Stimulated activated CD4-positive, alpha-beta T cell treated with anti-CD3 and anti-CD28 coated beads, Interleukin-12 subunit alpha, Interleukin-12 subunit beta, amount 100 ng/mL, for 48 hours (primary cell): Measurements from ENCODE around the gene CDH11.

Source experiments
- DNase-seq, 3 donors: peaks; one replicate each; pipeline ENCODE4 v3.0.0-alpha.2; 2020; ENCODE audit warnings: low read depth in 2 of 3, low spot score in 1 of 3

Gene CDH11

DNA sequence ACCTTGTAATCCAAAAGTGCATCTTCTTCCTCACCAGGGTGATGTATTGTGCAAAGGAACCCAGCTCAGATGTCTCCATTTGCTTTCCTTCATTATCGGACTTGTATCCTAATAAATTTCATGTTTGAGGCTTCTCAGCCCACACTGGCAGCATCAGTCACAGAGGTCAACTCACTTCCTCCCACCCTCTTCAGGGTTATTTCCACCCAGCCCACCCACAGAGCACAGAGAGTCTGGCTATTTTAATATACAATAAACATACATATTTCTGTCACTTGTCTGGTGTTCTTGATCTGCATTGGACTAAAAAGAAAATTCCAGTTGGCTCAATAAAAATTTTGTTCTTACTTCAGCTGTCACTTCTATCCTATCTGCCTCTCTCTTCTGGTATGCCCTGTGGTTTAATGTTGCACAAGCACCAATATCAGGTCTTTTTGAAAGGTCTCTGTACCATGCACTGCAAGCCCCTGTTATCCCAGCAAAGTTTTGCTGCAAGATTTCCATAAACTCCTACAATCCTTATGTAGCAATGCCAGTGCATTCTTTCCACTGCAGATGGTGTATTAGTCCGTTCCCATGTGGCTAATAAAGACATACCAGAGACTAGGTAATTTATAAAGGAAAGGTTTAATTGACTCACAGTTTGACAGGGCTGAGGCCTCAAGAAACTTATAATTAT, 201.8 kb downstream of the CDH11 start:
- no peak for DNase-seq

DNA sequence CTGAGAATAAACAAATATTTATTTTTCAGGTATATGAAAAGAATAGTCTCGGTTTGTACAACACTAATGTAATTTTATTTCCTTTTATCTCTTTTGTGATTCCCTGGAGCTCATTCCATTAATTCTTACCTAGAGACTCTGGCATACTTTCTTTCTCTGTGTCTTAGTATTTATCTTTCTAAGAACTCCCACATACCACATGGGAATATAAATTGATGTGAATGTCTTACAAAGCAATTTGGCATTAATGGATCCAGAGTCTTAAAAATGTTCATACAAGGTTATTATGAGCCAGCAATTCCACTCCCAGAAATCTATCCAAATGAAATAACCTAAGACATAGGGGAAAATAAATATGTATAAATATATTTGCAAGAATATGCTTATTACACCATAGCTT, 202.7 kb downstream of the CDH11 start:
- DNase-seq = no peak

DNA sequence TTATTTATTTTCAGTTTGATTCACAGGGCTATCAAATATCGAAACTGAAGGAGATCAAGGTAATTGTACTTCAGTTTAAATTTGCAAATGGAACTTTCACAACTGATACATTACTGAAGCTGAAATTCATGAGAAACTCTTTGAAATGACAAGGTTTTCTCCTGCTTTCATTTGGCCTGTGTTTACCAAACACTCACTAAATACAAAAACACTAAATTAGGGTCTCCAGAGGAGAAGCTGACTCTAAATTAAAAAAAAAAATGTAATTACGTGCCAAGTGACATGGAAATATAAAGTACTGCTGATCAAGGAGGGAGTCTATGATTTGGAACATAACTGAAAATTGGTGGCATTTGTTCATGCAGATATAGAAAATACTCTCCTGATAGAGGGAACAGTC, 205.8 kb downstream of the CDH11 start:
- no peak for DNase-seq

DNA sequence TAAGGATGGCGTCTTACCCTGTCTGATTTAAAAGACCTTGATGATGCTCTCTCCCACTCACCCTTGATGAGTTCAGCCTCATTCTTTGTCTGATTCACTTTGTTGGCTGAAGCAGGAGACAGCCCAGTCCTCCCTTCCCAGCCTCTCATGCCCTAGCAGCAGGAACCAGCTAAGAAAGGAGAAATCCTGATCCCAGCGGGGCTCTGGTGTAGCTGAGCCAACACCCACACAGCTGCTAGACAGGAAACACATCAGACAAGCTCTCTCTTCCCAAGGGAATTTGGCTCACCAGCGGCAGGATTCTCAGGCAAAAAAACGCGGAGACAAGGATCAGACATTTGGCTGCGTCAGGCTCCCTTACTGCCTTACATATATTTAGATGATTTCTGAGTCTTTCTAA, 211.5 kb downstream of the CDH11 start:
- no peak for DNase-seq

DNA sequence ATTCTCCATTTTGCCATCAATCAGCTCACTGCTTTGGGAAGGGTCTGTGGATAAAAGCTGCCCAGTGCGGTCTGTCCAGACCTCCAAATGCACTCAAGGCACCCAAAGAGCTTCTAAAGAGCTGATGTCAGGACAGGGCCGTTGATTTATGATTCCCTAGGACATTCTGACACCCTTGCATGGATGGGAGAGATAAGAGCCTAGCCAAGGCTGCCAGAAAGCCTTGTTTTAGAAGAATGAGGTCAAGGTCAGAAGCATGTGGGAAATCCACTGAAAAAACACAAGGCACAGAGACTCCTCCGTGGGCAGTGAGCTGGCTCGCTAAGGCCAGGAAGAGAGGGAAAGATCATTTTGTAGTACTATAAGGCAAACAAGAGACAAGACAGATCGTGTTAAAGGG, 214.0 kb downstream of the CDH11 start:
- DNase-seq = no peak

DNA sequence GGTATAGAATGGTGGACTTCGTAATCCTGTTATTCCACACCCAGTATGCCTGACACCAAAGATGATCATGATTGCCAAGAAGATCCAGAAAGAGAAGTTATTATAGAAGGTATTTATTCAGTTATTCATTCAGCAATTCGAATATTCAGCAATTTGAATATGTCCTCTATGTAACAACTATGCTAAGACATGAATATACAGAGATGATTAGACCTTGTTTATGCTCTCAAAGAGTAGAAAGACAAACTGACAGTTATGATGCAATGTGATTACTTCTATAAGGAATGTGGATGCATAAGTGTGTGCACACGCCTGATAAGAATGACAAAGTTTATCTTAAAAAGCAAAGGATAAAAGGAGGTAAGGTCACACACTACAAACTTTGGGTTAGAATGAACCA, 218.1 kb downstream of the CDH11 start:
- DNase-seq = no peak

DNA sequence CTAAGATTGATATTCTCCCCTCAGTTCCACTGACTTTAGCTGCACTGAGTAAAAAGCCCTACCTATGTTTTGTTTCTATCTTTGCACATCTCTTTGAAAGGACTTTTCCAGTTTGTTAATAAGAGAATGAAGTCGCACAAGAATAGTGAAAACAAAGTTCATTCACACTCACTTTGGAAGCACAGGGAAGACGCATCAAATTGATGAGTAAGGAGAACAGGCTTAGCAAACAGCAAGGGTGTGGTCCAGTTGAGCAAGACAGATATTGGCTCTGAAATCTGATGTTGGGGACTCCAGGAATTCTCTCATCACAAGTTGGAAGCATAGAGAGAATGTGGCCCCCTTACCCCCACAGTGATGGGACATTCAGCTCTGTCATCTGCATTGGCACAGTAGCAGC, 221.3 kb downstream of the CDH11 start:
- no peak for DNase-seq

DNA sequence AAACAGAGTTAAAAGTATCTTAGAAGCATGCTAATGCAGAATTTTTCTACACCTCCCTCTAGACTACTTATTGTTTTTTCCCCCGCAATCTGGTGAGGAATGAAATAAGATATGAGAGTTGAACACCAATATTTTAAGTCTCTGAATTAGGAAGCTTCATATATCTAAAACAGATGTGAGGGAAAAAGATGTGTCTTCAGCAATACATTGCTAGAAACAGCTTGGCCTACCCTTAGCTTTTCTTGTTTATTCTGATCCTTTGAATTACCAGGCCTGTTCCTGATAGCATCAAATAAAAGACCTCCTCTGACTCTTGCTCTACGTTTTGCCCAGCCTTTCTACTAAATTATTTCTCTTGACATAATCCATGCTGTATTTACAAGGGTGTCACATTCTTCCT, 221.8 kb downstream of the CDH11 start:
- no peak for DNase-seq

DNA sequence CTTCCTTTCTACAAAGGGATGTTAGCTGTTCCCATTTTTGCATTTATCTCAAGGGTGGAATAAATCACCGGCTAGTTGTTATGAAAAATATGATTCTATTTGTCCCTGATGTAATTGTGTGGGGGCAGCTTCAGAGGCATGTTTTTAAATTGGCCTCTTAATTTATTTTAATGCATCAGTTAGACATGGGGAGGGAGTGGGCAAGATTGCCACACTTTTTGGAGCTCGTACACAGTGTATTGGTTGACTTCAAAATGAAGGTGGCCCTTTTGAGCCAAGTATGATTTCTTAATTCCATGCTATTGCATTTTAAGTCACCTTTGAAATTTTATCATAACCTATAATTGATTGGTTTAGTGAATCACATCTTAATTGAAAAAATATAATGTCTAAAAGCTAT, 223.7 kb downstream of the CDH11 start:
- DNase-seq = no peak
